Mammary epithelial cell (primary cell): ENCODE data around the gene ZNF232.
"Not testable (repeated sequence)": the region's sequence is repeated elsewhere in the genome, so short reads cannot be mapped to it uniquely, and the experiment has no call there.

ENCODE experiments used
- CTCF ChIP-seq, 2 donors: IDR thresholded peaks in 1 of 2; conservative IDR thresholded peaks in 1 of 2; 2 replicates each; pipeline ENCODE4 v1.5.1; 2011 to 2012; ENCODE audit warnings: inconsistent platforms in 2 of 2, low read length in 2 of 2, mild to moderate bottlenecking in 2 of 2, control low read depth in 1 of 2, low read depth in 1 of 2; ENCODE audit not compliant: insufficient read depth in 1 of 2; ENCODE audit errors: extremely low read depth in 1 of 2
- EZH2 ChIP-seq: IDR thresholded peaks from 2 replicates; pipeline ENCODE4 v1.6.1; 2012; ENCODE audit warnings: low read length, inconsistent platforms, borderline replicate concordance

GRCh38 chr17:5138198-5138544 is 26.5 kb upstream of the ZNF232 start:
- not testable (repeated sequence) for TF ChIP-seq CTCF (conservative IDR thresholded peaks at IDR 0.05 in 1 of 2, IDR thresholded peaks at IDR 0.05 in 1 of 2; ENCODE audit: extremely low read depth in 1 of 2, insufficient read depth in 1 of 2, low read depth in 1 of 2, low read length in 2 of 2); EZH2
